B cell (primary cell): ENCODE results near the gene THOP1. TPM values are rescaled to one million over a fixed set of nuclear protein-coding genes. Genes with fewer than 3 reads are reported as not detected.

Source experiments
- ATAC-seq: fragments of 200-7000 bp; cut with Tn5 transposase; one replicate; pipeline ENCODE4 v1.10.0; 2021; ENCODE audit warnings: low read depth, mild to moderate bottlenecking, moderate number of reproducible peaks, moderate library complexity
- CTCF ChIA-PET: fragments of 350-600 bp; sonication (Branson Sonifier 250); formaldehyde crosslinking; loops from one replicate; lab custom pipeline; 2021; ENCODE audit warnings: antibody characterized with exemption, inconsistent platforms; lab: Charles Lee
- POLR2A ChIA-PET: fragments of 350-600 bp; sonication (Branson Sonifier 250); formaldehyde crosslinking; loops from one replicate; lab custom pipeline; 2021; ENCODE audit warnings: antibody characterized with exemption; lab: Charles Lee
- DNase-seq: peaks from one replicate; pipeline ENCODE4 v3.0.0; 2013
- H2AFZ ChIP-seq: 2 replicates; pipeline ENCODE4 v1.6.1; 2012; ENCODE audit warnings: mild to moderate bottlenecking, low read depth, low read length; ENCODE audit not compliant: insufficient read depth, poor library complexity, severe bottlenecking
- H3K27ac ChIP-seq, 2 donors: 1 replicate in 1 of 2; 2 replicates in 1 of 2; pipeline ENCODE4 v1.5.1; 2012 to 2013; ENCODE audit warnings: low read length in 2 of 2, mild to moderate bottlenecking in 2 of 2, moderate library complexity in 1 of 2
- H3K27me3 ChIP-seq, 4 experiments: fragments of 200-600 bp in 1 of 4; sonication (generic) in 1 of 4; replicated peaks in 1 of 4; 1 replicate in 2 of 4; 2 replicates in 2 of 4; pipeline versions ENCODE4 v1.6.1 to v1.7.0; 2013 to 2016; ENCODE audit warnings: low read length in 3 of 4, mild to moderate bottlenecking in 2 of 4, mixed read lengths in 1 of 4, moderate library complexity in 1 of 4; ENCODE audit not compliant: insufficient read depth in 4 of 4, control insufficient read depth in 3 of 4; ENCODE audit errors: control extremely low read depth in 1 of 4
- H3K36me3 ChIP-seq, 2 experiments: replicated peaks in 1 of 2; 1 replicate in 1 of 2; 2 replicates in 1 of 2; pipeline versions ENCODE4 v1.6.1 to v1.7.1; 2013; ENCODE audit warnings: low read length in 1 of 2; ENCODE audit not compliant: insufficient read depth in 2 of 2, control insufficient read depth in 1 of 2; ENCODE audit errors: control extremely low read depth in 1 of 2, extremely low read depth in 1 of 2
- H3K4me1 ChIP-seq, 2 donors: fragments of 200-600 bp in 1 of 2; sonication (generic) in 1 of 2; 1 replicate in 1 of 2; 2 replicates in 1 of 2; pipeline versions ENCODE4 v1.5.1 to v1.6.1; 2013 to 2017; ENCODE audit warnings: low read length in 2 of 2; ENCODE audit not compliant: control insufficient read depth in 2 of 2, insufficient read depth in 2 of 2
- H3K4me2 ChIP-seq: replicated peaks from 2 replicates; pipeline ENCODE3; 2012; ENCODE audit warnings: mild to moderate bottlenecking, low read depth, low read length; ENCODE audit not compliant: poor library complexity, severe bottlenecking
- H3K4me3 ChIP-seq, 5 experiments: fragments of 200-600 bp in 1 of 5; sonication (generic) in 1 of 5; 1 replicate in 3 of 5; 2 replicates in 2 of 5; pipeline versions ENCODE4 v1.5.1 to v1.7.0; 2011 to 2016; ENCODE audit warnings: low read length in 4 of 5, mild to moderate bottlenecking in 4 of 5, low read depth in 2 of 5, control low read depth in 1 of 5, moderate library complexity in 1 of 5; ENCODE audit not compliant: insufficient read depth in 1 of 5; ENCODE audit errors: control extremely low read depth in 1 of 5, extremely low read depth in 1 of 5
- H3K79me2 ChIP-seq: fragments of 200-600 bp; sonication (generic); one replicate; pipeline ENCODE4 v1.6.0; 2016; ENCODE audit warnings: low read length; ENCODE audit not compliant: control insufficient read depth, insufficient read depth
- H3K9ac ChIP-seq: fragments of 200-600 bp; sonication (generic); 2 replicates; pipeline ENCODE4 v1.6.1; 2017; ENCODE audit warnings: mild to moderate bottlenecking, low read length, moderate library complexity
- H3K9me3 ChIP-seq, 3 donors: one replicate each; pipeline versions ENCODE4 v1.6.1 to v1.7.1; 2013; ENCODE audit warnings: low read length in 2 of 3; ENCODE audit not compliant: control insufficient read depth in 2 of 3, insufficient read depth in 1 of 3; ENCODE audit errors: control extremely low read depth in 1 of 3
- H4K20me1 ChIP-seq: 2 replicates; pipeline ENCODE4 v1.6.0; 2012; ENCODE audit warnings: mild to moderate bottlenecking, low read length; ENCODE audit not compliant: insufficient read depth, control insufficient read depth, poor library complexity, severe bottlenecking
- H3K27ac Mint-ChIP-seq: one replicate; pipeline ENCODE4 v1.8.0; 2021; ENCODE audit warnings: mixed read lengths
- H3K27me3 Mint-ChIP-seq: one replicate; pipeline ENCODE4 v1.8.0; 2021; ENCODE audit warnings: mixed read lengths
- H3K4me1 Mint-ChIP-seq: one replicate; pipeline ENCODE4 v1.8.0; 2021; ENCODE audit warnings: mixed read lengths
- H3K4me3 Mint-ChIP-seq: one replicate; pipeline ENCODE4 v1.8.0; 2021; ENCODE audit warnings: mixed read lengths
- H3K9me3 Mint-ChIP-seq: one replicate; pipeline ENCODE4 v1.8.0; 2022; ENCODE audit warnings: mixed read lengths; ENCODE audit not compliant: insufficient read depth
- CTCF ChIP-seq: fragments of 200-600 bp; IDR thresholded peaks from one replicate; pipeline ENCODE4 v1.8.0; 2022; ENCODE audit warnings: antibody characterized with exemption, mild to moderate bottlenecking
- EZH2 ChIP-seq: IDR thresholded peaks from 2 replicates; pipeline ENCODE4 v1.6.1; 2012; ENCODE audit warnings: borderline replicate concordance, low read depth, mild to moderate bottlenecking, moderate library complexity, low read length; ENCODE audit not compliant: insufficient read depth, poor library complexity, severe bottlenecking
- WGBS: methylation state at CpG from one replicate; pipeline ENCODE4 v1.1.5; 2013; ENCODE audit warnings: missing lambda C conversion rate; ENCODE audit not compliant: insufficient coverage; 5-methylcytosine and 5-hydroxymethylcytosine counted together
- intact Hi-C: fragments of 100-400 bp; cut with micrococcal nuclease; formaldehyde crosslinking; loops from one replicate; pipeline ENCODE4 v1.10.0; 2022
- polyA plus RNA-seq: library from polyadenylated mRNA; depleted of rRNA; stranded (reverse); fragments of >200 nt; gene quantifications from 2 replicates; pipeline ENCODE4 v1.2.3, GENCODE V29; 2012
- total RNA-seq, 2 donors: library from RNA; stranded (reverse); fragments of 120-200 nt in 1 of 2; gene quantifications; 1 replicate in 1 of 2; 2 replicates in 1 of 2; pipeline versions ENCODE4 v1.2.3 to v1.2.4, GENCODE V29; 2013 to 2022

Gene THOP1
- total and polyA plus RNA-seq, 2 donors (not counting 1 experiment from before 2014, with no cell fraction given), result 54.3 to 56.4 TPM

- Histone ChIP-seq H3K9me3 (peaks cover 0 to 28% (median 2%) of the 10 kb centered on the region in 3 donors), H3K9ac (peak overlapping the region; percentile 80), H2AFZ (peak overlapping the region; percentile 78), H3K4me3 (peak overlapping the region; percentile 3 to 77 (median 73)), H3K27ac (peak overlapping the region in 1 of 2 donors; percentile 86), H3K79me2 (peaks cover 34% of the 10 kb centered on the region), H3K36me3 (peaks cover 0 to 3% of the 10 kb centered on the region in 2 experiments), H3K4me2 (peak overlapping the region; percentile 96), H4K20me1 (no peaks in the 10 kb centered on the region), H3K27me3 (no peaks in the 10 kb centered on the region), H3K4me1 (peaks cover 12 to 15% of the 10 kb centered on the region in 2 donors)
- ChIA-PET CTCF (interaction anchor here (0.7 to 1.6 kb wide), 5 partner anchors 13 to 322 kb away, joined by 3 to 6 read pairs (median 3); partner anchors contain the start of genes ZNF554 and ZNF57), POLR2A (interaction anchor here (0.6 to 1.0 kb wide), 5 partner anchors 23 to 194 kb away, joined by 3 to 5 read pairs (median 3); partner anchors contain the start of gene ZNF554)
- Mint-ChIP-seq H3K4me1 (peaks cover 26% of the 10 kb centered on the region), H3K27me3 (no peaks in the 10 kb centered on the region), H3K4me3 (peak overlapping the region; percentile 81), H3K9me3 (peaks cover 3% of the 10 kb centered on the region), H3K27ac (peak overlapping the region; percentile 79)
- WGBS, result 3% methylated on average over 57 of the region's 62 CpGs
- intact Hi-C loops, result loop anchor here (1.0 to 5.0 kb wide), 6 partner anchors 23 to 193 kb away; partner anchors contain the start of genes SGTA, ZNF554 and ZNF57
- no peak for ATAC-seq
- TF ChIP-seq EZH2 (no peak), CTCF (no peak)
- peak; percentile 38 for DNase-seq
These were observed 56.7 kb downstream of the THOP1 start for GRCh38 chr19:2841855-2842574.

- H4K20me1 ChIP-seq, result no peaks in the 10 kb centered on the region
- H3K27ac ChIP-seq, result no peak overlapping the region
- peaks cover 0 to 3% of the 10 kb centered on the region in 2 experiments for H3K36me3 ChIP-seq
- Mint-ChIP-seq H3K4me1 (peaks cover 28% of the 10 kb centered on the region), H3K27ac (no peak overlapping the region), H3K4me3 (no peak overlapping the region), H3K9me3 (no peaks in the 10 kb centered on the region), H3K27me3 (no peaks in the 10 kb centered on the region)
- peaks cover 4 to 16% (median 4%) of the 10 kb centered on the region in 3 donors for H3K9me3 ChIP-seq
- no peak overlapping the region for H3K4me2 ChIP-seq
- no peak overlapping the region for H2AFZ ChIP-seq
- WGBS, result 100% methylated on average over 1 of the region's 2 CpGs
- no peak for TF ChIP-seq CTCF
- TF ChIP-seq EZH2, result no peak
- ATAC-seq (no peak), DNase-seq (no peak)
- H3K4me3 ChIP-seq, result no peak overlapping the region
- peaks cover 12 to 17% of the 10 kb centered on the region in 2 donors for H3K4me1 ChIP-seq
- intact Hi-C loops, result no loop called here
- peaks cover 47% of the 10 kb centered on the region for H3K79me2 ChIP-seq
- POLR2A ChIA-PET, result no interaction called here
- H3K9ac ChIP-seq, result no peak overlapping the region
- CTCF ChIA-PET, result no interaction called here
- no peaks in the 10 kb centered on the region for H3K27me3 ChIP-seq
These were observed 59.8 kb downstream of the THOP1 start for GRCh38 chr19:2845107-2845506.
